ENCODE measurements around the gene ITGBL1.

DNA sequence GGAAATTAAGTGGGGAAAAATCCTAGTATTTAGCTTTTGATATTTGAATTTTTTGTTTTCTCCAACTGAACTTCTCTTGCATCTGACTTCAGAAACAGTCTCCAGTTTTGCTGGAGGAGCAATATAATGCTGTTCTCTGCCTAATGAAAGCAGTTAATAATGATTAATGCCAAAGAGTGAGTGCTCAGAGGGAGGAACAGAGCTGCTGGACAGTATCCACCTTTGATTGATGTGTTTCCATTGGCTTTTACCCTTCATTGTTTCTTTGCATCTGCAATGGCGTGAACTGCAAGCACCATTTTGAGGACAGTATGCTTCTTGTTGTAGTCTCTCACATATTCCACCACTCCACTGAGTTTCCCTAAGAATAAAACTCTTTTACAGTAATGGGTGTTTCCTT is 193.4 kb downstream of the ITGBL1 start:
- no peak for TF ChIP-seq EZH2 (IDR thresholded peaks at IDR 0.05; ENCODE audit: borderline replicate concordance, insufficient read depth, low read depth, low read length, poor library complexity, severe bottlenecking)
- TF ChIP-seq, protein P1, sequence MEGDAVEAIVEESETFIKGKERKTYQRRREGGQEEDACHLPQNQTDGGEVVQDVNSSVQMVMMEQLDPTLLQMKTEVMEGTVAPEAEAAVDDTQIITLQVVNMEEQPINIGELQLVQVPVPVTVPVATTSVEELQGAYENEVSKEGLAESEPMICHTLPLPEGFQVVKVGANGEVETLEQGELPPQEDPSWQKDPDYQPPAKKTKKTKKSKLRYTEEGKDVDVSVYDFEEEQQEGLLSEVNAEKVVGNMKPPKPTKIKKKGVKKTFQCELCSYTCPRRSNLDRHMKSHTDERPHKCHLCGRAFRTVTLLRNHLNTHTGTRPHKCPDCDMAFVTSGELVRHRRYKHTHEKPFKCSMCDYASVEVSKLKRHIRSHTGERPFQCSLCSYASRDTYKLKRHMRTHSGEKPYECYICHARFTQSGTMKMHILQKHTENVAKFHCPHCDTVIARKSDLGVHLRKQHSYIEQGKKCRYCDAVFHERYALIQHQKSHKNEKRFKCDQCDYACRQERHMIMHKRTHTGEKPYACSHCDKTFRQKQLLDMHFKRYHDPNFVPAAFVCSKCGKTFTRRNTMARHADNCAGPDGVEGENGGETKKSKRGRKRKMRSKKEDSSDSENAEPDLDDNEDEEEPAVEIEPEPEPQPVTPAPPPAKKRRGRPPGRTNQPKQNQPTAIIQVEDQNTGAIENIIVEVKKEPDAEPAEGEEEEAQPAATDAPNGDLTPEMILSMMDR (IDR thresholded peaks at IDR 0.05), result no peak

All from B cell (primary cell).